ENCODE measurements around the gene EMD. TPM values are rescaled to one million over a fixed set of nuclear protein-coding genes. Genes with fewer than 3 reads are reported as not detected.

Gene EMD
- total and polyA plus RNA-seq, 2 of the 13 experiments (the other 11 are each of a cell fraction or from before 2014, with no cell fraction given): 14.5 to 14.9 TPM

DNA sequence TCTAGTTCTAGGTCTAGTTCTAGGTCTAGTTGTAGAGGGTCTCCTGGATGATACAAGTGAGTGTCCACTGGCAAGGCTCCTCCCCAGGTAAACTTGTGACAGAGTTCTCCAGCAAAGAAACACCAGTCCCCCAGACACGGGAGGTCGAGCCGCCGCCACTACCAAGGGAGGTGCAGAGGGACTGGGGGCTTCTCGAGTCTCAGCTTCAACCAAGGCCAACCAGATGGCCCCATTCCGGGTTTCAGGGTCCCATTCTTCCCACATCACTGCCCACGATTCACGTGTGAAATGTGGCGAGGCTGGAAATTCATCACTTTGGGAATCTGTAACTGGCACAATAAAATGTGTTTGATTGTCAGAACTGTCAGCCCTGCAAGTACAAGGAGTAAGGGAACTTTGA, 46.0 kb upstream of the EMD start:
- ATAC-seq: no peak
- POLR2A ChIA-PET: no interaction called here
- in situ Hi-C loops (cut with HindIII; ENCODE audit: extremely low pct_ligation_motif_present, low pct_unique_long_range_greater_than_20kb) (no loop called here), intact Hi-C loops (cut with micrococcal nuclease; ENCODE audit: unreplicated experiment) (no loop called here)
- H3K9ac ChIP-seq (ENCODE audit: insufficient read depth, low read depth, low read length): no peak overlapping the region
- no peaks in the 10 kb centered on the region for H3K9me3 ChIP-seq (ENCODE audit: low read length)
- H3K4me3 ChIP-seq (replicated peaks in 1 of 3; ENCODE audit: insufficient read depth in 1 of 3, low read depth in 2 of 3, low read length in 3 of 3): no peak overlapping the region
- DNase-seq (ENCODE audit: low spot score): no peak
- BruUV-seq (replicated peaks): no TSS peak
- CTCF ChIA-PET (ENCODE audit: low intra/inter-chr PET ratio, low total read pairs): no interaction called here
- H2AFZ ChIP-seq (ENCODE audit: low read length): no peak overlapping the region
- no peaks in the 10 kb centered on the region for H4K20me1 ChIP-seq (ENCODE audit: insufficient read depth, low read length)
- no peak overlapping the region for H3K27ac ChIP-seq (ENCODE audit: extremely low read length, insufficient read depth, low read length)
- FAIRE-seq: no peak
- WGBS (ENCODE audit: low lambda C conversion rate): 4% methylated on average over 5 of the region's 9 CpGs
- peaks cover 2 to 25% of the 10 kb centered on the region in 2 experiments; a peak in 2 of 5 replicates for H3K27me3 ChIP-seq (ENCODE audit: control insufficient read depth in 1 of 2, insufficient read depth in 2 of 2, low read length in 2 of 2)
- H3K36me3 ChIP-seq (replicated peaks in 1 of 2; ENCODE audit: control insufficient read depth in 1 of 2, insufficient read depth in 2 of 2, low read length in 2 of 2): no peaks in the 10 kb centered on the region
- no peaks in the 10 kb centered on the region for H3K79me2 ChIP-seq (ENCODE audit: insufficient read depth, low read length)
- no peaks in the 10 kb centered on the region for H3K4me1 ChIP-seq (ENCODE audit: insufficient read depth, low read length)
- H3K4me2 ChIP-seq (ENCODE audit: low read depth, low read length): no peak overlapping the region
- no peak for TF ChIP-seq KLF12 (CRISPR knock-in tag; IDR thresholded peaks at IDR 0.05; ENCODE audit: borderline replicate concordance)
- no peak for TF ChIP-seq STAT5B (CRISPR knock-in tag; IDR thresholded peaks at IDR 0.05)
- TF ChIP-seq ZBTB20 (CRISPR knock-in tag; IDR thresholded peaks at IDR 0.05; ENCODE audit: borderline replicate concordance, low read depth): no peak
- TF ChIP-seq, protein P1, sequence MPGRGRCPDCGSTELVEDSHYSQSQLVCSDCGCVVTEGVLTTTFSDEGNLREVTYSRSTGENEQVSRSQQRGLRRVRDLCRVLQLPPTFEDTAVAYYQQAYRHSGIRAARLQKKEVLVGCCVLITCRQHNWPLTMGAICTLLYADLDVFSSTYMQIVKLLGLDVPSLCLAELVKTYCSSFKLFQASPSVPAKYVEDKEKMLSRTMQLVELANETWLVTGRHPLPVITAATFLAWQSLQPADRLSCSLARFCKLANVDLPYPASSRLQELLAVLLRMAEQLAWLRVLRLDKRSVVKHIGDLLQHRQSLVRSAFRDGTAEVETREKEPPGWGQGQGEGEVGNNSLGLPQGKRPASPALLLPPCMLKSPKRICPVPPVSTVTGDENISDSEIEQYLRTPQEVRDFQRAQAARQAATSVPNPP (CRISPR knock-in tag; IDR thresholded peaks at IDR 0.05): no peak
- TF ChIP-seq ZC3H13 (CRISPR knock-in tag; IDR thresholded peaks at IDR 0.05): no peak
- TF ChIP-seq ZNF441 (CRISPR knock-in tag; IDR thresholded peaks at IDR 0.05; ENCODE audit: borderline replicate concordance): no peak
- TF ChIP-seq HMG20A (CRISPR knock-in tag; IDR thresholded peaks at IDR 0.05; ENCODE audit: borderline replicate concordance): no peak
- TF ChIP-seq, protein P2, sequence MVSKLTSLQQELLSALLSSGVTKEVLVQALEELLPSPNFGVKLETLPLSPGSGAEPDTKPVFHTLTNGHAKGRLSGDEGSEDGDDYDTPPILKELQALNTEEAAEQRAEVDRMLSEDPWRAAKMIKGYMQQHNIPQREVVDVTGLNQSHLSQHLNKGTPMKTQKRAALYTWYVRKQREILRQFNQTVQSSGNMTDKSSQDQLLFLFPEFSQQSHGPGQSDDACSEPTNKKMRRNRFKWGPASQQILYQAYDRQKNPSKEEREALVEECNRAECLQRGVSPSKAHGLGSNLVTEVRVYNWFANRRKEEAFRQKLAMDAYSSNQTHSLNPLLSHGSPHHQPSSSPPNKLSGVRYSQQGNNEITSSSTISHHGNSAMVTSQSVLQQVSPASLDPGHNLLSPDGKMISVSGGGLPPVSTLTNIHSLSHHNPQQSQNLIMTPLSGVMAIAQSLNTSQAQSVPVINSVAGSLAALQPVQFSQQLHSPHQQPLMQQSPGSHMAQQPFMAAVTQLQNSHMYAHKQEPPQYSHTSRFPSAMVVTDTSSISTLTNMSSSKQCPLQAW (CRISPR knock-in tag; IDR thresholded peaks at IDR 0.05): no peak
- TF ChIP-seq, protein P3, sequence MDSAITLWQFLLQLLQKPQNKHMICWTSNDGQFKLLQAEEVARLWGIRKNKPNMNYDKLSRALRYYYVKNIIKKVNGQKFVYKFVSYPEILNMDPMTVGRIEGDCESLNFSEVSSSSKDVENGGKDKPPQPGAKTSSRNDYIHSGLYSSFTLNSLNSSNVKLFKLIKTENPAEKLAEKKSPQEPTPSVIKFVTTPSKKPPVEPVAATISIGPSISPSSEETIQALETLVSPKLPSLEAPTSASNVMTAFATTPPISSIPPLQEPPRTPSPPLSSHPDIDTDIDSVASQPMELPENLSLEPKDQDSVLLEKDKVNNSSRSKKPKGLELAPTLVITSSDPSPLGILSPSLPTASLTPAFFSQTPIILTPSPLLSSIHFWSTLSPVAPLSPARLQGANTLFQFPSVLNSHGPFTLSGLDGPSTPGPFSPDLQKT (CRISPR knock-in tag; IDR thresholded peaks at IDR 0.05; ENCODE audit: borderline replicate concordance): no peak
- no peak for TF ChIP-seq CREB1 (IDR thresholded peaks at IDR 0.05)
- TF ChIP-seq CREB1 (CRISPR knock-in tag; IDR thresholded peaks at IDR 0.05): no peak
- TF ChIP-seq, protein P4, sequence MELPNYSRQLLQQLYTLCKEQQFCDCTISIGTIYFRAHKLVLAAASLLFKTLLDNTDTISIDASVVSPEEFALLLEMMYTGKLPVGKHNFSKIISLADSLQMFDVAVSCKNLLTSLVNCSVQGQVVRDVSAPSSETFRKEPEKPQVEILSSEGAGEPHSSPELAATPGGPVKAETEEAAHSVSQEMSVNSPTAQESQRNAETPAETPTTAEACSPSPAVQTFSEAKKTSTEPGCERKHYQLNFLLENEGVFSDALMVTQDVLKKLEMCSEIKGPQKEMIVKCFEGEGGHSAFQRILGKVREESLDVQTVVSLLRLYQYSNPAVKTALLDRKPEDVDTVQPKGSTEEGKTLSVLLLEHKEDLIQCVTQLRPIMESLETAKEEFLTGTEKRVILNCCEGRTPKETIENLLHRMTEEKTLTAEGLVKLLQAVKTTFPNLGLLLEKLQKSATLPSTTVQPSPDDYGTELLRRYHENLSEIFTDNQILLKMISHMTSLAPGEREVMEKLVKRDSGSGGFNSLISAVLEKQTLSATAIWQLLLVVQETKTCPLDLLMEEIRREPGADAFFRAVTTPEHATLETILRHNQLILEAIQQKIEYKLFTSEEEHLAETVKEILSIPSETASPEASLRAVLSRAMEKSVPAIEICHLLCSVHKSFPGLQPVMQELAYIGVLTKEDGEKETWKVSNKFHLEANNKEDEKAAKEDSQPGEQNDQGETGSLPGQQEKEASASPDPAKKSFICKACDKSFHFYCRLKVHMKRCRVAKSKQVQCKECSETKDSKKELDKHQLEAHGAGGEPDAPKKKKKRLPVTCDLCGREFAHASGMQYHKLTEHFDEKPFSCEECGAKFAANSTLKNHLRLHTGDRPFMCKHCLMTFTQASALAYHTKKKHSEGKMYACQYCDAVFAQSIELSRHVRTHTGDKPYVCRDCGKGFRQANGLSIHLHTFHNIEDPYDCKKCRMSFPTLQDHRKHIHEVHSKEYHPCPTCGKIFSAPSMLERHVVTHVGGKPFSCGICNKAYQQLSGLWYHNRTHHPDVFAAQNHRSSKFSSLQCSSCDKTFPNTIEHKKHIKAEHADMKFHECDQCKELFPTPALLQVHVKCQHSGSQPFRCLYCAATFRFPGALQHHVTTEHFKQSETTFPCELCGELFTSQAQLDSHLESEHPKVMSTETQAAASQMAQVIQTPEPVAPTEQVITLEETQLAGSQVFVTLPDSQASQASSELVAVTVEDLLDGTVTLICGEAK (IDR thresholded peaks at IDR 0.05): no peak
- TF ChIP-seq, protein P4 (CRISPR knock-in tag; IDR thresholded peaks at IDR 0.05): no peak
